Effector memory CD4-positive, alpha-beta T cell (primary cell): ENCODE results near the gene TSC22D1.
"Not testable (repeated sequence)": the region's sequence is repeated elsewhere in the genome, so short reads cannot be mapped to it uniquely, and the experiment has no call there.

Source experiments
- DNase-seq, 3 donors: peaks; one replicate each; pipeline ENCODE4 v3.0.0-alpha.2; 2020
- H3K27ac ChIP-seq: 2 replicates; pipeline ENCODE4 v1.7.0; 2013; ENCODE audit warnings: mild to moderate bottlenecking, low read length, moderate library complexity; ENCODE audit not compliant: insufficient read depth, poor library complexity, severe bottlenecking
- H3K27me3 ChIP-seq: replicated peaks from 2 replicates; pipeline ENCODE4 v1.7.0; 2013; ENCODE audit warnings: mild to moderate bottlenecking, low read length; ENCODE audit not compliant: insufficient read depth, control insufficient read depth, poor library complexity, severe bottlenecking
- H3K36me3 ChIP-seq: 2 replicates; pipeline ENCODE4 v1.7.0; 2013; ENCODE audit warnings: mild to moderate bottlenecking, low read length, moderate library complexity; ENCODE audit not compliant: control insufficient read depth, insufficient read depth
- H3K4me1 ChIP-seq: 2 replicates; pipeline ENCODE4 v1.7.0; 2013; ENCODE audit warnings: low read length, mild to moderate bottlenecking; ENCODE audit not compliant: control insufficient read depth, insufficient read depth, poor library complexity, severe bottlenecking
- H3K4me3 ChIP-seq: 2 replicates; pipeline ENCODE4 v1.7.0; 2013; ENCODE audit warnings: low read length, low read depth, mild to moderate bottlenecking; ENCODE audit not compliant: insufficient read depth, poor library complexity, severe bottlenecking
- H3K9me3 ChIP-seq: 2 replicates; pipeline ENCODE4 v1.7.0; 2013; ENCODE audit warnings: mild to moderate bottlenecking, low read length, moderate library complexity; ENCODE audit not compliant: control insufficient read depth

TSC22D1 gene

GRCh38 chr13:44574466-44574855 lies 1.7 kb downstream of the TSC22D1 start:
- DNase-seq, result no peak
- H3K36me3 ChIP-seq, result no peaks in the 10 kb centered on the region
- H3K27me3 ChIP-seq, result no peaks in the 10 kb centered on the region
- H3K4me3 ChIP-seq, result no peak overlapping the region
- no peaks in the 10 kb centered on the region for H3K9me3 ChIP-seq
- peaks cover 18% of the 10 kb centered on the region for H3K4me1 ChIP-seq
- no peak overlapping the region for H3K27ac ChIP-seq

- Histone ChIP-seq H3K27me3 (no peaks in the 10 kb centered on the region), H3K36me3 (no peaks in the 10 kb centered on the region), H3K27ac (no peak overlapping the region), H3K4me3 (no peak overlapping the region), H3K4me1 (peaks cover 18% of the 10 kb centered on the region), H3K9me3 (no peaks in the 10 kb centered on the region)
- DNase-seq, result no peak
These were observed 2.2 kb downstream of the TSC22D1 start for GRCh38 chr13:44573790-44574465.

GRCh38 chr13:44573071-44573470 lies 3.1 kb downstream of the TSC22D1 start:
- Histone ChIP-seq H3K36me3 (no peaks in the 10 kb centered on the region), H3K27me3 (no peaks in the 10 kb centered on the region), H3K9me3 (no peaks in the 10 kb centered on the region), H3K27ac (no peak overlapping the region), H3K4me1 (peaks cover 15% of the 10 kb centered on the region), H3K4me3 (no peak overlapping the region)
- no peak for DNase-seq

- H3K9me3 ChIP-seq, result no peaks in the 10 kb centered on the region
- no peaks in the 10 kb centered on the region for H3K36me3 ChIP-seq
- H3K4me1 ChIP-seq, result no peaks in the 10 kb centered on the region
- H3K27ac ChIP-seq, result no peak overlapping the region
- no peak overlapping the region for H3K4me3 ChIP-seq
- no peaks in the 10 kb centered on the region for H3K27me3 ChIP-seq
- no peak for DNase-seq
These were observed 9.5 kb downstream of the TSC22D1 start for GRCh38 chr13:44566601-44567000.

GRCh38 chr13:44565881-44566280 lies 10.2 kb downstream of the TSC22D1 start:
- Histone ChIP-seq H3K4me1 (no peaks in the 10 kb centered on the region), H3K27me3 (no peaks in the 10 kb centered on the region), H3K36me3 (no peaks in the 10 kb centered on the region), H3K27ac (no peak overlapping the region), H3K4me3 (no peak overlapping the region), H3K9me3 (no peaks in the 10 kb centered on the region)
- no peak for DNase-seq

GRCh38 chr13:44564936-44565335 lies 11.2 kb downstream of the TSC22D1 start:
- no peaks in the 10 kb centered on the region for H3K9me3 ChIP-seq
- DNase-seq, result no peak
- H3K36me3 ChIP-seq, result no peaks in the 10 kb centered on the region
- H3K4me1 ChIP-seq, result no peaks in the 10 kb centered on the region
- no peak overlapping the region for H3K27ac ChIP-seq
- no peaks in the 10 kb centered on the region for H3K27me3 ChIP-seq
- H3K4me3 ChIP-seq, result no peak overlapping the region

- not testable (repeated sequence) for H3K27ac ChIP-seq, DNase-seq, H3K4me3 ChIP-seq, H3K36me3 ChIP-seq, H3K4me1 ChIP-seq, H3K27me3 ChIP-seq, H3K9me3 ChIP-seq
These were observed 13.3 kb downstream of the TSC22D1 start for GRCh38 chr13:44562853-44563252.

GRCh38 chr13:44561351-44561750 lies 14.8 kb downstream of the TSC22D1 start:
- no peaks in the 10 kb centered on the region for H3K27me3 ChIP-seq
- no peak for DNase-seq
- no peaks in the 10 kb centered on the region for H3K9me3 ChIP-seq
- H3K4me3 ChIP-seq, result no peak overlapping the region
- no peaks in the 10 kb centered on the region for H3K4me1 ChIP-seq
- no peak overlapping the region for H3K27ac ChIP-seq
- H3K36me3 ChIP-seq, result no peaks in the 10 kb centered on the region

- H3K9me3 ChIP-seq, result no peaks in the 10 kb centered on the region
- H3K36me3 ChIP-seq, result no peaks in the 10 kb centered on the region
- no peak for DNase-seq
- no peak overlapping the region for H3K4me3 ChIP-seq
- no peak overlapping the region for H3K27ac ChIP-seq
- H3K27me3 ChIP-seq, result no peaks in the 10 kb centered on the region
- no peaks in the 10 kb centered on the region for H3K4me1 ChIP-seq
These were observed 18.1 kb downstream of the TSC22D1 start for GRCh38 chr13:44557986-44558385.

GRCh38 chr13:44555207-44555606 lies 20.9 kb downstream of the TSC22D1 start:
- DNase-seq, result no peak
- no peaks in the 10 kb centered on the region for H3K36me3 ChIP-seq
- no peak overlapping the region for H3K27ac ChIP-seq
- H3K4me3 ChIP-seq, result no peak overlapping the region
- no peaks in the 10 kb centered on the region for H3K4me1 ChIP-seq
- H3K9me3 ChIP-seq, result no peaks in the 10 kb centered on the region
- H3K27me3 ChIP-seq, result no peaks in the 10 kb centered on the region
